HL-60 (cell line): ENCODE results near the gene GBP3.
A peak's percentile ranks its signal among the peaks of the same experiment; 100 is the strongest.

Source experiments
- DNase-seq, 2 experiments: peaks; one replicate each; pipeline ENCODE4 v3.0.0-alpha.2; 2010 to 2020; ENCODE audit warnings: low read depth in 1 of 2, low spot score in 1 of 2
- H3K27ac ChIP-seq: fragments of 250-450 bp; sonication (Bioruptor Pico); replicated peaks from 2 replicates; pipeline ENCODE4 v1.5.1; 2020; ENCODE audit warnings: mild to moderate bottlenecking, moderate library complexity
- H3K27me3 ChIP-seq: fragments of 250-450 bp; sonication (Bioruptor Pico); 2 replicates; pipeline ENCODE4 v1.5.1; 2021; ENCODE audit warnings: mild to moderate bottlenecking, moderate library complexity; ENCODE audit not compliant: insufficient read depth, poor library complexity, severe bottlenecking
- H3K4me3 ChIP-seq: replicated peaks from 2 replicates; pipeline ENCODE4 v1.5.1; 2011; ENCODE audit warnings: mild to moderate bottlenecking, control low read depth, low read length; ENCODE audit not compliant: insufficient read depth
- GABPA ChIP-seq: IDR thresholded peaks from 2 replicates; pipeline ENCODE4 v1.6.1; 2012; ENCODE audit warnings: low read depth
- POLR2AphosphoS5 ChIP-seq: IDR thresholded peaks from 2 replicates; pipeline ENCODE4 v1.6.1; 2012; ENCODE audit warnings: low read depth
- SPI1 ChIP-seq: IDR thresholded peaks from 2 replicates; pipeline ENCODE4 v1.6.1; 2012; ENCODE audit warnings: low read depth, mild to moderate bottlenecking, borderline replicate concordance
- long read RNA-seq: library from polyadenylated mRNA; unstranded; transcript quantifications from one replicate; pipeline ENCODE4 v2.0.0, GENCODE V29; 2020
- TF ChIP-seq, protein P1 (sequence below): IDR thresholded peaks from one replicate; pipeline ENCODE4 v1.5.1; 2011; ENCODE audit warnings: low read length, control low read depth, inconsistent platforms; ENCODE audit not compliant: insufficient read depth
- TF ChIP-seq, protein P2 (sequence below): IDR thresholded peaks from 2 replicates; pipeline ENCODE4 v1.6.1; 2012; ENCODE audit warnings: low read depth; ENCODE audit not compliant: insufficient replicate concordance

GBP3 gene, protein sequence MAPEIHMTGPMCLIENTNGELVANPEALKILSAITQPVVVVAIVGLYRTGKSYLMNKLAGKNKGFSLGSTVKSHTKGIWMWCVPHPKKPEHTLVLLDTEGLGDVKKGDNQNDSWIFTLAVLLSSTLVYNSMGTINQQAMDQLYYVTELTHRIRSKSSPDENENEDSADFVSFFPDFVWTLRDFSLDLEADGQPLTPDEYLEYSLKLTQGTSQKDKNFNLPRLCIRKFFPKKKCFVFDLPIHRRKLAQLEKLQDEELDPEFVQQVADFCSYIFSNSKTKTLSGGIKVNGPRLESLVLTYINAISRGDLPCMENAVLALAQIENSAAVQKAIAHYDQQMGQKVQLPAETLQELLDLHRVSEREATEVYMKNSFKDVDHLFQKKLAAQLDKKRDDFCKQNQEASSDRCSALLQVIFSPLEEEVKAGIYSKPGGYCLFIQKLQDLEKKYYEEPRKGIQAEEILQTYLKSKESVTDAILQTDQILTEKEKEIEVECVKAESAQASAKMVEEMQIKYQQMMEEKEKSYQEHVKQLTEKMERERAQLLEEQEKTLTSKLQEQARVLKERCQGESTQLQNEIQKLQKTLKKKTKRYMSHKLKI
- long read RNA-seq, result 0 reads

DNA sequence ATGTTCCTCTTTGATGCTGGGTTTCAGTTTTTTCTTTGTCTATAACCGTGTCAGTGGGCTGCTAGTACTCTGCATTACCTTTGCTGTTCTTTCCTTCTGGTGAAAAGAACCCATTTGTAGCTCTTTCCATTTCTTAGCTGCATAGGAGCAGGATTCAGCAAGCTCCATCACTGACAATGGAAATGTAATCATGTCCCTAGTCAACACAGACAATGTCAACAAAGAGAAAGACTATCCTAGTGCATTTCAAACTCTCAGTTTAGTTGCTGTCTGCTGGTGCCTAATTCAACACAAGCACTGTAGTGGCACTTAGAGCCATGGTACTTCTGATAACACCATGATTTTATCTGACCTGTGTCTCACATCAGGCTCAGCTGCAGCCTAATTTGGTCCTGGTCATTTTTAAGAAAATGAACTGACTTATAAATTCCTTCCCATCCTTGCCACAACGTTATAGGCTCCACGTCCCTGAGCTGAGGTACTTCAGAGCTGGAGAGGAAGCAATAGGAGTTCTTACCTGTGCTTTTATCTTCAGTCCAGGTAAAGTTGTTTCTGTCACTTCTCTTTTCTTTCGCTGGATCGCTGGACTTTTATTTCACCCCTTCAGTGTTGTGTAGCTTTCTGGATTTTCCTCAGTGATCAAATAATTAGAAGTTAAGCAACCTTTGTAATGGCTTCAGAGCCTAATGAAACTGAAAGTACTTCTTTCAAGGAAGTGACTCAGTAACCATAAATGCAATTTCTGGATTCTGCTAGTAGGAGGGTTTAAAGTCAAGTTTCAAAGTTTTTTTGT is at the start of gene GBP3:
TSS of gene GBP3 (minus strand) at position 700 of the 793 bp plus-strand sequence. CDS start 2,145 bp downstream, outside the sequence.
- TF ChIP-seq POLR2AphosphoS5, result no peak
- TF ChIP-seq SPI1, result no peak
- TF ChIP-seq, protein P1, sequence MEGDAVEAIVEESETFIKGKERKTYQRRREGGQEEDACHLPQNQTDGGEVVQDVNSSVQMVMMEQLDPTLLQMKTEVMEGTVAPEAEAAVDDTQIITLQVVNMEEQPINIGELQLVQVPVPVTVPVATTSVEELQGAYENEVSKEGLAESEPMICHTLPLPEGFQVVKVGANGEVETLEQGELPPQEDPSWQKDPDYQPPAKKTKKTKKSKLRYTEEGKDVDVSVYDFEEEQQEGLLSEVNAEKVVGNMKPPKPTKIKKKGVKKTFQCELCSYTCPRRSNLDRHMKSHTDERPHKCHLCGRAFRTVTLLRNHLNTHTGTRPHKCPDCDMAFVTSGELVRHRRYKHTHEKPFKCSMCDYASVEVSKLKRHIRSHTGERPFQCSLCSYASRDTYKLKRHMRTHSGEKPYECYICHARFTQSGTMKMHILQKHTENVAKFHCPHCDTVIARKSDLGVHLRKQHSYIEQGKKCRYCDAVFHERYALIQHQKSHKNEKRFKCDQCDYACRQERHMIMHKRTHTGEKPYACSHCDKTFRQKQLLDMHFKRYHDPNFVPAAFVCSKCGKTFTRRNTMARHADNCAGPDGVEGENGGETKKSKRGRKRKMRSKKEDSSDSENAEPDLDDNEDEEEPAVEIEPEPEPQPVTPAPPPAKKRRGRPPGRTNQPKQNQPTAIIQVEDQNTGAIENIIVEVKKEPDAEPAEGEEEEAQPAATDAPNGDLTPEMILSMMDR, result no peak
- TF ChIP-seq, protein P2, sequence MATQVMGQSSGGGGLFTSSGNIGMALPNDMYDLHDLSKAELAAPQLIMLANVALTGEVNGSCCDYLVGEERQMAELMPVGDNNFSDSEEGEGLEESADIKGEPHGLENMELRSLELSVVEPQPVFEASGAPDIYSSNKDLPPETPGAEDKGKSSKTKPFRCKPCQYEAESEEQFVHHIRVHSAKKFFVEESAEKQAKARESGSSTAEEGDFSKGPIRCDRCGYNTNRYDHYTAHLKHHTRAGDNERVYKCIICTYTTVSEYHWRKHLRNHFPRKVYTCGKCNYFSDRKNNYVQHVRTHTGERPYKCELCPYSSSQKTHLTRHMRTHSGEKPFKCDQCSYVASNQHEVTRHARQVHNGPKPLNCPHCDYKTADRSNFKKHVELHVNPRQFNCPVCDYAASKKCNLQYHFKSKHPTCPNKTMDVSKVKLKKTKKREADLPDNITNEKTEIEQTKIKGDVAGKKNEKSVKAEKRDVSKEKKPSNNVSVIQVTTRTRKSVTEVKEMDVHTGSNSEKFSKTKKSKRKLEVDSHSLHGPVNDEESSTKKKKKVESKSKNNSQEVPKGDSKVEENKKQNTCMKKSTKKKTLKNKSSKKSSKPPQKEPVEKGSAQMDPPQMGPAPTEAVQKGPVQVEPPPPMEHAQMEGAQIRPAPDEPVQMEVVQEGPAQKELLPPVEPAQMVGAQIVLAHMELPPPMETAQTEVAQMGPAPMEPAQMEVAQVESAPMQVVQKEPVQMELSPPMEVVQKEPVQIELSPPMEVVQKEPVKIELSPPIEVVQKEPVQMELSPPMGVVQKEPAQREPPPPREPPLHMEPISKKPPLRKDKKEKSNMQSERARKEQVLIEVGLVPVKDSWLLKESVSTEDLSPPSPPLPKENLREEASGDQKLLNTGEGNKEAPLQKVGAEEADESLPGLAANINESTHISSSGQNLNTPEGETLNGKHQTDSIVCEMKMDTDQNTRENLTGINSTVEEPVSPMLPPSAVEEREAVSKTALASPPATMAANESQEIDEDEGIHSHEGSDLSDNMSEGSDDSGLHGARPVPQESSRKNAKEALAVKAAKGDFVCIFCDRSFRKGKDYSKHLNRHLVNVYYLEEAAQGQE, result no peak
- Histone ChIP-seq H3K27ac (peak within 1 kb of the TSS; percentile 46), H3K4me3 (peak within 1 kb of the TSS; percentile 50), H3K27me3 (no peaks in the 10 kb centered on the region)
- DNase-seq, result peak; percentile 3 to 47

DNA sequence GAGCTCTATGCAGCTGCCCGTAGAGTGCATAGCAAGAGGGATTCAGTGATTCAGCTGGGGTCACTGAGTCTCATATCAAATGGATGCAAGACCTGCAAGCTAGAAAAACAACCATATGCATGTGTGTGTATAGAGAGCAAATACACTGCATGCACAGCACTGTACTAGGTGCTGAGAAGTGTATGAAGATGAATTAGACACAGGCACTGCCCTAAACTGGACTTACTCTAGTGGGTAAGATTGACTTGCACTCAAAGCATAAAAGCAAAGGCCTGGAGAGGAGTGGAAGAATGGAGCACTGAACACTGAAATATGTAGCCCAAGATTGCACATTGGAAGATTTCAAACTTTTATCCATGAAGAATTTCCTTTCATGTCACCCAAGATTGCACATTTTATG is 47.8 kb upstream of the GBP3 start:
- no peaks in the 10 kb centered on the region for H3K27me3 ChIP-seq
- H3K4me3 ChIP-seq, result no peak overlapping the region
- no peak for DNase-seq
- TF ChIP-seq, protein P1, result no peak
- no peak for TF ChIP-seq POLR2AphosphoS5
- TF ChIP-seq GABPA, result no peak
- H3K27ac ChIP-seq, result no peak overlapping the region

DNA sequence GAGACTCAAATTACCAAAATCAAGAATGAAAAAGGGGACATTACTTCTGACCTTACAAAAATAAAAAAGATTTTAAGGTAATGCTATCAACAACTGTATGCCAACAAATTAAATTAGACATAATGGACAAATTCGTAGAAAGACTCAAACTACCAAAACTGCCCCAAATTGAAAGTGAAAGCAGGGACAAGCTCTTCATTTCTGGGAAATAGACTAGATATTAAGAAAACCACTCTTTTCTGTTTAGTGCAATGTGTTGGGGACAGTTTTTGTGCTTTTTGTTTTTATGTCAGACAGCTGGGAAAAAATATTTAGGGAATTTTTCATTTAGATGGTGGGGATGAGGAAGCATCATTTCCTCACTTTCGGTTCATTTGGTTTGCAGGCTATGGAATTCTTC is 47.3 kb upstream of the GBP3 start:
- H3K27me3 ChIP-seq, result no peaks in the 10 kb centered on the region
- TF ChIP-seq POLR2AphosphoS5, result no peak
- TF ChIP-seq, protein P2, result no peak
- no peak for TF ChIP-seq SPI1
- no peak for TF ChIP-seq GABPA
- TF ChIP-seq, protein P1, result no peak
- no peak overlapping the region for H3K4me3 ChIP-seq
- H3K27ac ChIP-seq, result no peak overlapping the region
- no peak for DNase-seq
